Uterus (tissue), 4 donors: ENCODE results near the gene IQSEC1. TPM values are rescaled to one million over a fixed set of nuclear protein-coding genes. Genes with fewer than 3 reads are reported as not detected.

Source experiments
- DNase-seq, 2 donors: peaks; one replicate each; pipeline ENCODE4 v3.0.0-alpha.2; 2019 to 2020
- H3K27ac ChIP-seq, 2 donors: fragments of 200-600 bp; sonication (generic); 1 replicate in 1 of 2; 2 replicates in 1 of 2; pipeline ENCODE4 v1.5.1; 2016 to 2018
- H3K27me3 ChIP-seq, 2 donors: fragments of 200-600 bp; sonication (generic); one replicate each; pipeline ENCODE4 v1.5.1; 2018 to 2019; ENCODE audit warnings: control low read depth in 1 of 2
- H3K36me3 ChIP-seq, 2 donors: fragments of 200-600 bp; sonication (generic); one replicate each; pipeline ENCODE4 v1.5.1; 2019; ENCODE audit warnings: control low read depth in 1 of 2
- H3K4me1 ChIP-seq, 2 donors: fragments of 200-600 bp; sonication (generic); one replicate each; pipeline ENCODE4 v1.5.1; 2018 to 2019; ENCODE audit warnings: control low read depth in 1 of 2
- H3K4me3 ChIP-seq, 2 donors: fragments of 200-600 bp; sonication (generic); 1 replicate in 1 of 2; 2 replicates in 1 of 2; pipeline ENCODE4 v1.5.1; 2018 to 2019; ENCODE audit warnings: mild to moderate bottlenecking in 1 of 2
- H3K9me3 ChIP-seq, 2 donors: fragments of 200-600 bp; sonication (generic); one replicate each; pipeline ENCODE4 v1.5.1; 2019; ENCODE audit warnings: control low read depth in 1 of 2
- POLR2A ChIP-seq, 2 donors: fragments of 450-650 bp; IDR thresholded peaks; one replicate each; pipeline ENCODE4 v1.6.1; 2016; ENCODE audit warnings: antibody characterized with exemption in 2 of 2, mild to moderate bottlenecking in 1 of 2, moderate library complexity in 1 of 2
- intact Hi-C: fragments of 100-400 bp; cut with DNase I; formaldehyde crosslinking; loops from one replicate; pipeline ENCODE4 v1.15.1; 2023; ENCODE audit warnings: low total_unique reads
- total RNA-seq, 4 donors: library from RNA; depleted of rRNA in 3 of 4; stranded (reverse); fragments of >200 nt in 3 of 4; gene quantifications; one replicate each; pipeline versions ENCODE4 v1.1.0 to v1.2.4, GENCODE V29; 2014 to 2023
- TF ChIP-seq, protein P1 (sequence below), 4 experiments: fragments of 200-600 bp in 2 of 4; fragments of 450-650 bp in 2 of 4; sonication (generic) in 2 of 4; IDR thresholded peaks; one replicate each; pipeline ENCODE4 v1.5.1; 2016 to 2019; ENCODE audit warnings: antibody characterized with exemption in 4 of 4, mild to moderate bottlenecking in 2 of 4, moderate library complexity in 1 of 4
- donor health status: DM: yes; HTN: yes; CAD: no.

The IQSEC1 gene
- total RNA-seq, 4 donors from 2014 or later: 17.9 to 61.4 (median 49.7) TPM

DNA sequence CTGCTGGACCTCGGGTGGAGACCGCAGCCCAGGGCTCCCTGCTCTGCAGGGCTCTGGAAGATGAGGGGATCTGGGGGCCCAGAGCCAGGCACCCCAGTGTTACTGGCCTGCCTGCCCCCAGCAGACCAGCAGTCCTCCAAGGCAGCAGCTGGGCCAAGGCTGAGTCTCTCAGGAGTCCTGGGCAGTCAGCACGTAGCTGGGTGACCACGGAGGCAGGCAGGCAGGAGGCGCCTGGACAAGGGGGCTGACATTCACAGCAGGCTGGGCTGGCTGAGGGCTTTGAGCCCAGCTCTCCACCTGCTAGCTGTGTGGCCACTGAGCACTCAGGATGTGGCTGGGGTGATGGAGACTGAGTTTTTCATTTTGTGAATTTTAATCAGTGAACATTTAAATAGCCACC lies 67.9 kb downstream of the IQSEC1 start:
- no peaks in the 10 kb centered on the region for H3K36me3 ChIP-seq
- H3K27ac ChIP-seq: no peak overlapping the region
- intact Hi-C loops: no loop called here
- H3K4me1 ChIP-seq: no peaks in the 10 kb centered on the region
- DNase-seq: no peak
- no peak overlapping the region for H3K4me3 ChIP-seq
- no peaks in the 10 kb centered on the region for H3K27me3 ChIP-seq
- no peaks in the 10 kb centered on the region for H3K9me3 ChIP-seq
- no peak for TF ChIP-seq POLR2A (IDR thresholded peaks at IDR 0.05)
- TF ChIP-seq, protein P1, sequence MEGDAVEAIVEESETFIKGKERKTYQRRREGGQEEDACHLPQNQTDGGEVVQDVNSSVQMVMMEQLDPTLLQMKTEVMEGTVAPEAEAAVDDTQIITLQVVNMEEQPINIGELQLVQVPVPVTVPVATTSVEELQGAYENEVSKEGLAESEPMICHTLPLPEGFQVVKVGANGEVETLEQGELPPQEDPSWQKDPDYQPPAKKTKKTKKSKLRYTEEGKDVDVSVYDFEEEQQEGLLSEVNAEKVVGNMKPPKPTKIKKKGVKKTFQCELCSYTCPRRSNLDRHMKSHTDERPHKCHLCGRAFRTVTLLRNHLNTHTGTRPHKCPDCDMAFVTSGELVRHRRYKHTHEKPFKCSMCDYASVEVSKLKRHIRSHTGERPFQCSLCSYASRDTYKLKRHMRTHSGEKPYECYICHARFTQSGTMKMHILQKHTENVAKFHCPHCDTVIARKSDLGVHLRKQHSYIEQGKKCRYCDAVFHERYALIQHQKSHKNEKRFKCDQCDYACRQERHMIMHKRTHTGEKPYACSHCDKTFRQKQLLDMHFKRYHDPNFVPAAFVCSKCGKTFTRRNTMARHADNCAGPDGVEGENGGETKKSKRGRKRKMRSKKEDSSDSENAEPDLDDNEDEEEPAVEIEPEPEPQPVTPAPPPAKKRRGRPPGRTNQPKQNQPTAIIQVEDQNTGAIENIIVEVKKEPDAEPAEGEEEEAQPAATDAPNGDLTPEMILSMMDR (IDR thresholded peaks at IDR 0.05): no peak

DNA sequence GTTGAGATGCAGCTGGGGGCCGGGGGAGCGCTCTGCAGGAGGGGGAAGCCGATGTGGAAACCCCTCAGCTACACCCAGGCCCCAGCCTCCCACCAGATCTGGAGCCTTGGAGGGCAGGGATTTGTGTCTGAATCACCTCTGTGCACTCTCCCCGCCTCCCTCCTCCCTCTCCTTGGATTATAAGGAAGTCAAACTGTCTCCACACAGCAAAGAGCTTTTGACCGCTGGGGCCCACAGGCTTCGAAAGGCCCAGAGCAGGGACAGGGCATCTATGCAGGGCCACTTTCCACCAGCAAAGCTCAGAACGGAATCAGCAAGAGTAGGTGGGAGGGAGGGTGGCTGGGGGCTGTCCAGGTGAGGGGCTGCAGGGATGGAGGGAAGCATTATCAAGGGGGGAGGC lies 68.9 kb downstream of the IQSEC1 start:
- no peaks in the 10 kb centered on the region for H3K27me3 ChIP-seq
- H3K9me3 ChIP-seq: no peaks in the 10 kb centered on the region
- no peaks in the 10 kb centered on the region for H3K4me1 ChIP-seq
- no peak for DNase-seq
- no peak overlapping the region for H3K27ac ChIP-seq
- no peaks in the 10 kb centered on the region for H3K36me3 ChIP-seq
- H3K4me3 ChIP-seq: no peak overlapping the region
- intact Hi-C loops: no loop called here
- TF ChIP-seq, protein P1 (IDR thresholded peaks at IDR 0.05): no peak
- no peak for TF ChIP-seq POLR2A (IDR thresholded peaks at IDR 0.05)

- Histone ChIP-seq H3K27me3 (no peaks in the 10 kb centered on the region), H3K9me3 (no peaks in the 10 kb centered on the region), H3K27ac (no peak overlapping the region), H3K4me3 (no peak overlapping the region), H3K36me3 (no peaks in the 10 kb centered on the region), H3K4me1 (no peaks in the 10 kb centered on the region)
- no peak for TF ChIP-seq POLR2A (IDR thresholded peaks at IDR 0.05)
- TF ChIP-seq, protein P1 (IDR thresholded peaks at IDR 0.05): no peak
- DNase-seq: no peak
- intact Hi-C loops: no loop called here
These were observed 69.6 kb downstream of the IQSEC1 start for GRCh38 chr3:13003608-13004007.

- H3K36me3 ChIP-seq: no peaks in the 10 kb centered on the region
- intact Hi-C loops: no loop called here
- no peak overlapping the region for H3K27ac ChIP-seq
- no peaks in the 10 kb centered on the region for H3K27me3 ChIP-seq
- TF ChIP-seq, protein P1 (IDR thresholded peaks at IDR 0.05): no peak
- TF ChIP-seq POLR2A (IDR thresholded peaks at IDR 0.05): no peak
- no peak for DNase-seq
- H3K4me1 ChIP-seq: no peaks in the 10 kb centered on the region
- no peak overlapping the region for H3K4me3 ChIP-seq
- H3K9me3 ChIP-seq: no peaks in the 10 kb centered on the region
These were observed 70.7 kb downstream of the IQSEC1 start for GRCh38 chr3:13002398-13003124.
